SKM-1 (cell line): ENCODE data around the gene PTMS.

Experiments
- DNase-seq: peaks from one replicate; lab custom pipeline; 2025; ENCODE audit not compliant: unreplicated experiment; lab: John Stamatoyannopoulos, UW

PTMS gene

GRCh38 chr12:6752167-6752920, 13.8 kb upstream of the PTMS start:
- DNase-seq: no peak

GRCh38 chr12:6752921-6753771, 13.0 kb upstream of the PTMS start, which contains the start of gene MLF2:
Gene MLF2, minus strand, starts transcription at chr12:6753141. Its CDS starts 807 bp downstream, at chr12:6752334.
- DNase-seq: peak; percentile 76

- no peak for DNase-seq
Observed at GRCh38 chr12:6753772-6754356, 12.3 kb upstream of the PTMS start.

GRCh38 chr12:6754411-6754810, 11.8 kb upstream of the PTMS start:
- DNase-seq: no peak

- no peak for DNase-seq
Observed at GRCh38 chr12:6757028-6757690, 9.0 kb upstream of the PTMS start.

- no peak for DNase-seq
Observed at GRCh38 chr12:6758506-6759095, 7.6 kb upstream of the PTMS start.

- DNase-seq: no peak
Observed at GRCh38 chr12:6759741-6760140, 6.4 kb upstream of the PTMS start.

GRCh38 chr12:6763380-6763779, 2.8 kb upstream of the PTMS start:
- no peak for DNase-seq

GRCh38 chr12:6764011-6764828, 1.9 kb upstream of the PTMS start:
- no peak for DNase-seq

GRCh38 chr12:6765048-6765633, 1.0 kb upstream of the PTMS start:
- DNase-seq: no peak

- DNase-seq: no peak
Observed at GRCh38 chr12:6766651-6767349, 637 bp downstream of the PTMS start.

- no peak for DNase-seq
Observed at GRCh38 chr12:6767353-6768319, 1.5 kb downstream of the PTMS start.

- DNase-seq: no peak
Observed at GRCh38 chr12:6768437-6768914, 2.3 kb downstream of the PTMS start.

- no peak for DNase-seq
Observed at GRCh38 chr12:6768990-6769389, 2.8 kb downstream of the PTMS start.

- no peak for DNase-seq
Observed at GRCh38 chr12:6769666-6770065, 3.5 kb downstream of the PTMS start.

- DNase-seq: no peak
Observed at GRCh38 chr12:6770094-6770493, 3.9 kb downstream of the PTMS start.

- DNase-seq: no peak
Observed at GRCh38 chr12:6770600-6770999, 4.4 kb downstream of the PTMS start.

GRCh38 chr12:6771091-6771495, 4.9 kb downstream of the PTMS start:
- DNase-seq: no peak
